ENCODE results near the gene CYP51A1.

DNA sequence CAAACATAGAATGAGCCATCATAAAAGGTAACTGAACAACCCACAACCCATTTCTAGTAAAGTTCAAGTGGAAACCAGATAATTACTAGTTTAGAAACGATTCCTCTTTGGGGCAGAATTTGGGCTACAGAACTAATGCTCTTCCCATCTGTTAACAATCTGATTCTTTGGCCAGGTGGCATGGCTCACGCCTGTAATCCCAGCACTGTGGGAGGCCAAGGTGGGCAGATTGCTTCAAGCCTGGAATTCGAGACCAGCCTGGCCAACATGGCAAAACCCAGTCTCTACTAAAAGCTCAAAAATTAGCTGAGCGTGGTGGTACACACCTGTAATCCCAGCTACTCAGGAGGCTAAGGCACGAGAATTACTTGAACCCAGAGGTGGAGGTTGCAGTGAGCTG lies 18.5 kb downstream of the CYP51A1 start:
- TF ChIP-seq, protein P1, sequence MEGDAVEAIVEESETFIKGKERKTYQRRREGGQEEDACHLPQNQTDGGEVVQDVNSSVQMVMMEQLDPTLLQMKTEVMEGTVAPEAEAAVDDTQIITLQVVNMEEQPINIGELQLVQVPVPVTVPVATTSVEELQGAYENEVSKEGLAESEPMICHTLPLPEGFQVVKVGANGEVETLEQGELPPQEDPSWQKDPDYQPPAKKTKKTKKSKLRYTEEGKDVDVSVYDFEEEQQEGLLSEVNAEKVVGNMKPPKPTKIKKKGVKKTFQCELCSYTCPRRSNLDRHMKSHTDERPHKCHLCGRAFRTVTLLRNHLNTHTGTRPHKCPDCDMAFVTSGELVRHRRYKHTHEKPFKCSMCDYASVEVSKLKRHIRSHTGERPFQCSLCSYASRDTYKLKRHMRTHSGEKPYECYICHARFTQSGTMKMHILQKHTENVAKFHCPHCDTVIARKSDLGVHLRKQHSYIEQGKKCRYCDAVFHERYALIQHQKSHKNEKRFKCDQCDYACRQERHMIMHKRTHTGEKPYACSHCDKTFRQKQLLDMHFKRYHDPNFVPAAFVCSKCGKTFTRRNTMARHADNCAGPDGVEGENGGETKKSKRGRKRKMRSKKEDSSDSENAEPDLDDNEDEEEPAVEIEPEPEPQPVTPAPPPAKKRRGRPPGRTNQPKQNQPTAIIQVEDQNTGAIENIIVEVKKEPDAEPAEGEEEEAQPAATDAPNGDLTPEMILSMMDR (IDR thresholded peaks at IDR 0.05), result no peak
- TF ChIP-seq EZH2 (IDR thresholded peaks at IDR 0.05) (no peak), EZH2phosphoT487 (IDR thresholded peaks at IDR 0.05) (no peak)

All from neural progenitor cell (in vitro differentiated cells).